Peyer's patch (tissue), 4 donors: ENCODE measurements around the gene SLC25A29.

ENCODE experiments used
- CTCF ChIP-seq, 6 experiments: fragments of 450-650 bp in 4 of 6; fragments of 200-600 bp in 2 of 6; sonication (generic) in 1 of 6; IDR thresholded peaks; one replicate each; pipeline ENCODE4 v1.5.1; 2017 to 2019; ENCODE audit warnings: antibody characterized with exemption in 6 of 6, mild to moderate bottlenecking in 3 of 6, moderate library complexity in 1 of 6
- POLR2A ChIP-seq, 2 donors: fragments of 450-650 bp; IDR thresholded peaks; one replicate each; pipeline ENCODE4 v1.5.1; 2017; ENCODE audit warnings: antibody characterized with exemption in 2 of 2, mild to moderate bottlenecking in 2 of 2, moderate library complexity in 2 of 2

GRCh38 chr14:100305324-100306100 lies 732 bp downstream of the SLC25A29 start:
- TF ChIP-seq CTCF (IDR thresholded peaks at IDR 0.05) (no peak), POLR2A (IDR thresholded peaks at IDR 0.05) (no peak)
